Hindlimb muscle (tissue), 1 donor: ENCODE measurements around the gene CDC14A. TPM values are rescaled to one million over a fixed set of nuclear protein-coding genes. Genes with fewer than 3 reads are reported as not detected.

Source experiments
- DNase-seq: peaks from one replicate; pipeline ENCODE4 v3.0.0-alpha.2; 2013
- polyA plus RNA-seq: library from polyadenylated mRNA; unstranded; fragments of 120-200 nt; gene quantifications from one replicate; pipeline ENCODE4 v1.2.1, GENCODE V29; 2013; ENCODE audit not compliant: insufficient read length

CDC14A gene
- polyA plus RNA-seq, 1 donor, result 6.0 TPM

- DNase-seq, result no peak
Observed at GRCh38 chr1:100499194-100499811, 147.0 kb downstream of the CDC14A start.

DNA sequence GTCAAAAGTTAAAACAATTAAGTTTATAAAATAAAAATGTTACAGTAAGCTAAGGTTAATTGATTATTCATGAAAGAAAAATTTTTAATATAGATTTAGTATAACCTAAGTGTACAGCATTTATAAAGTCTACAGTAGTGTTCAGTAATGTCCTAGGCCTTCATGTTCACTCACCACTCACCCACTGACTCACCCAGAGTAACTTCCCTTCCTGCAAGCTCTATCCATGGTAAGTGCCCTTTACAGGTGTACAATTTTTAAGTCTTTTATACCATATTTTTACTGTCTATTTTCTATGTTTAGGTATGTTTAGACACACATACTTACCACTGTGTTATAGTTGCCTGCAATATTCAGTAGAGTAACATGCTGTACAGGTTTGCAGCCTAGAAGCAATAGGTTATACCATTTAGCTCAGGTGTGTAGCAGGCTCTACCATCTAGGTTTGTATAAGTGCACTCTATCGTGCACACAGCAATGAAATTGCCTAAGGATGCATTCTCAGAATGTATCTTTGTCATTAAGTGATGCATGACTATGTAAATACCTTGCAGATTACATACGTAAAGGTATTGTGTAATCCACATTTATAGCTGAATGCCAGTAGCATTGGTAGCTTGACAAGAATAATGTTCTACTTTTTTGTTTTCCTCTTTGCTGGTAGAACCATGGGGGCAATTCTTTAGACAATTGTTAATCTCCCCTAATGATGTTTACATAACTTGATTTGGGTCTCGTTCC, 149.9 kb downstream of the CDC14A start:
- DNase-seq, result no peak

- DNase-seq, result peak; percentile 25
Observed at GRCh38 chr1:100506217-100506616, 153.9 kb downstream of the CDC14A start.

DNA sequence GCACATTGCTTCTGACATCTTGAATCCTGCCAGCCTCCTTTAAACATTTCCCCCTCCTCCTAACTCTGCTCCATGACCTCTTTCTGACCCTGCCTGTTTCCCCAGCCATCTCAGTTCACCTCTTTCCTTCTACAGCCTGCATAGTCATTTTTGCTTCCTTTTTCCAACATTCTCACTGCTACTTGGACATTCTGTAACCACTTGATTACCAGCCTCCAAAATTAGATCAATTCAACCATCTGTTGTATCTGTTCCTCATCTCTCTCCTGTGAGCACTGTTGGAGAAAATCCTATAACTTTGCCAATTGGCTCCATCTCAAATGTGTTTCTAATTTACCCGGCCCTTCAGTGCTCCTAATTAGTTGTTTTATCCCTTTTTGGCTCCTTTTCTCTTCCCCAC, 158.1 kb downstream of the CDC14A start:
- no peak for DNase-seq

GRCh38 chr1:100511058-100511457, 158.8 kb downstream of the CDC14A start:
- DNase-seq, result no peak

DNA sequence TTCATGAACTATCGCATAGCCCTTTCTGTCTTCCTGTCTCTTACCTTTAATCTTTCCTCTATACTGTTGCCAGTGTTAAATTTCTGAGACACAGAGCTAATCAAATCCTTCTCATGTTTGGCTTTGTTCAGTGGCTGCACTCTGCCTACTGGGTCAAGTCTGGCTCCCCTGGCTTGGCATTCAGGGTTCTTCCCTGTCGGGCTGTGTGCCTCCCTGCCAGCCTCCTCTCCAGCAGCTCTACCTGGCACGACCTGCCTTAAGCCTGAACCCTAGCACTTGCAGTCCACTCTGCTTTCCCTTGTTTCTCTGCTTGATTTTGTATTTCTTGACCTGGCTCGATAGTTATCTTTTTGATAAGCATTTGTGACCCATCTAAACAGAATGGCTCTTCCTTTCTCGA, 159.5 kb downstream of the CDC14A start:
- DNase-seq, result no peak

DNA sequence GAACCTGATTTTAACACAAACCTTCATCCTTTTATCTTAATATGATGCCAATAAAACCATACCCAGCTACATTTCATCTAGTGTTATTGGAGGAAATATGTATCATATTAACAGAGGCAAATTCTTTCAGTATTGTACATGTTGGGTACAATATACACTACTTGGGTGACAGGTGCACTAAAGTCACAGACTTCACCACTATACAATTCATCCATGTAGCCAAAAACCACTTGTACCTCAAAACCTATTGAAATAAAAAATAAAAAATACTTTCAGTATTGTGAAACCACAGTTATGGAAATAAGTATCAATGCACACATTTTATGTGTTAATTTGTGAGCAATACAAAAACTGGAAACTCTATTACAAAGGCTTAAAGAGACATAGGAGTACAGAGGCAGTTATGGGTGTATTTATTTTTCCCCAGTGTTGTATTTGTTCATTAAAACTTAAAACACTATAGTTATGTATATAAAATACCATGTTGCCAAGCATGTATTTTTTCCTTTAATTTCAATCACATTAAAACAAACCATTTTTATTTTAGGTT, 160.6 kb downstream of the CDC14A start:
- DNase-seq, result no peak

DNA sequence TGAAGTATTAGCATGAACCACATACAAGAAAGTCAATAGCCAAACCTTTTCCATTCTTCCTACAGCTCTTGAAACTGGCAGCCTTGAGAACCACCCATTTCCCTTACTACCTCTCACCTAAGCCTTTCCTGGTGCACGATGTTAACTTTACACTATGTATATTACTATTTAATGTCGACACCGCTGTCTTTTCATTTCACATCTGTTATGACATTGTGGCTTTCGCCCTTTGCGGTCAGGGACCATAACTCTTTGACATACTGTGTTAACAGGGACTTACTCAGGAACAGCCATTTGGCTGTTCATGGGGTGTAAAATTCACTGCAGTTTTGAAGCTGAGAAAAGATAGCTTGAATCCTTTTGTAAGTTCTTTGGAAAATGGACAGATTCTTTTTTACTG, 164.6 kb downstream of the CDC14A start:
- DNase-seq, result no peak

- DNase-seq, result no peak
Observed at GRCh38 chr1:100517515-100517914, 165.2 kb downstream of the CDC14A start.

DNA sequence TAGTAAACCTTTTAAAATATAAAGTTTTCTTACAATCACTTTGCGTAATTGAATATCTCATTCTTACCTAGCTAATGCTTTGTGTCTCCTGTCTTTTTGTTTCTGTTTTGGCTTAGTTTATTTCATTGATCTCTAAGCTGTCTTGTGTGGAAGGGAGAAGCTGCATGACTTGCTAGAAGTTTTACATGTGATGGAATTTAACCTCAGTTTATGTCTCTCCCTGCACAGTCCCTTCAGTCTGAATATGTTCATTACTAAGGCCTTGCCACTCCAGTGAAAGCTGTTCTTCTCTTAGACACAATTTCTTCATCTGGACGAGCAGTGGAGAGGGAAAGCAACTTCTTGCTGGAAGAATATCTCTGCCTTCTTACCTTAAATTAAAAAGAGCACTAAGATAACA, 165.7 kb downstream of the CDC14A start:
- DNase-seq, result no peak

GRCh38 chr1:100523038-100523652, 170.8 kb downstream of the CDC14A start:
- no peak for DNase-seq

DNA sequence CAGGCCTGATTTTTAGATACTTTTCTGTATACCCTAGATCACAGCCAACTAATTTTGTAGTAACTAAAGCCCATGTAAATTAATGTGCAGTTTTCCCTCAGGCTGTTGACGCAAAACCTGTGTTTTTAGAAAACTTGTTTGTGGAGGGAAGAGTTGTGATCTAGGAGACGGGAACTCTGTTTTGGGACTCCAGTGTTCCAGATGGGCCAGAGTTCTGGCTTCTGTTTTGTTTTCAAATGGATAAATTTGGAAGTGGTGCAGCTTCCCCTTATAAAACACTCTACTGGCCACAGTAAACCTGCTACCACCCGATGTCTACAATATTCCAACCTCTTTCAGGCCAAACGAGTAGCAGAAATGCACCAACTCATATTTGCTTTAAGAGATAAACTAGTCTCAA, 172.0 kb downstream of the CDC14A start:
- DNase-seq, result no peak

DNA sequence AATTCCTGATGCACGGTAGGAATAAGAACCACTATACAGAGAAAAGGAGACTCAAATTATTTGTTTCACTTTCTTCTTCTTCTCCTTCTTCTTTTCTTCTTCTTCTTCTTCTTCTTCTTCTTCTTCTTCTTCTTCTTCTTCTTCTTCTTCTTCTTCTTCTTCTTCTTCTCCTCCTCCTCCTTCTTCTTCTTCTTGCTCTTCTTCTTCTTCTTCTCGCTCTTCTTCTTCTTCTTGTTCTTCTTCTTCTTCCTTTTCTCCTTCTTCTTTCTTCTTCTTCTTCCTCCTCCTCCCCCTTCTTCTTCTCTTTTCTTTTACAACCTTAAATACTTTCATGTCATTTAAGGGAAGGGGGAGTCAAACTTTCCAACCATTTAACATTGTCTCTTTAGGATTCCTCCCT, 174.6 kb downstream of the CDC14A start:
- no peak for DNase-seq

DNA sequence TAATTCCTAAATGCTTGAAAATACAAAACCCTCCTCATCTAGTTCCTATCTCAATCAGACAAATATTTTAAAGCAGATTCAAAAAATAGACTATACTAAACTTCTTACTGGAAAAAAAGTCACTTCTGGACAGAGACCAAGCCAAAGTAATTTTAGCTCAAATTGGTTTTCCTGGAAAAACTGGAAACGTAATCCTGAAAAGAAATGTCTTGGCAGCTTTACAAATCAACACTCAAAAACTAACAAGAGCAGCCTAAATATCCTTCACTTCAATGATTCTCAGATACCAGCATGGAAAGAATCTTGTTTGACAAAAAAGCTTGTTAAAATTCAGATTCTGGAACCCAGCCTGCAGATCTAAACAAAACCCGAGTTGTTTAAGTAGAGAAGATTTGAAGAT, 176.6 kb downstream of the CDC14A start:
- DNase-seq, result peak; percentile 59

DNA sequence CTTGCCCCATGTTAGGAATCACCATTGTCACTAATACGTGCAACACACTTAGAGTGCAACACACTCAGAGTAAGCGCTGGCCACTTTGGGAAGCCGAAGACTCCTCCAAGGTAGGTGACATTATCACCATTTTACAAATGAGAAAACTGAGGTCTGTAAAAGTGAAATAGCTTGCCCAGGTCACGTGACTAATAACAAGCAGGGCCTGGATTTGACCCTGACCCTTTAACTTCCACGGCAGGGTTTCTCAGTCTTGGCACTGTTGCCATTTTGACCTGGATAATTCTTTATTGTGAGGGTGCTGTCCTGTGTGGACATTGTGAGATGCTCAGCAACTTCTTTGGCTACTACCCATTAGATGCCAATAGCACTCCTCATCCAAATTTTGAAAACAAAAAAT, 177.8 kb downstream of the CDC14A start:
- no peak for DNase-seq

DNA sequence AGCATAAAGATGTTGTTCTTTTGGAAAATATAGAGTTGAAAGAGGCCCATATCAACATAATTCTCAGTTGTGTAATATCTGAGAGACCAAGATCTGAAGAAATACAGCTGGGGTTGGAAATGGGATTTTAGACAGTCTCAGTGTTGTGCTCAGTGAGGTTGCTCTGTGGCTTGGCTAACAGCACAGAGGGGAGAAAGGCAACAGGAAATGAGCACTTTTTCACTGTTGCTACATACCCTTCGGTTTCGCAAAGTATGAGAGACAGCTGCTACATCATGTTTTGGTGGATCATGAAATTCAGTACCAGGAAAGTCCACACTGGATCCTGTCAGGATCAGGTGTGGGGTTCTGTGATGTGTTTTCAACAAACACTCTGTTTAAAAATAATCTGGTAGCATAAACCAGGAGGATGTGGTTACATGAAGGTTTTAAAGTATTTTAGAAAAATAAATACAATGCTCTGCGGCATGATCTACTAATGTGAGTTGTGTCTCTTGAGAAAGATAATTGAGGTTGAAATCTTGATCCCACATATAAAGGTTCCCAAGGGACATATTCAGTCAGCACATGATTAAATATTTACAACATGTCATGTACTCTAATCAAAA, 178.7 kb downstream of the CDC14A start:
- no peak for DNase-seq

- no peak for DNase-seq
Observed at GRCh38 chr1:100532645-100533044, 180.3 kb downstream of the CDC14A start.

GRCh38 chr1:100535264-100535663, 183.0 kb downstream of the CDC14A start:
- no peak for DNase-seq

GRCh38 chr1:100536031-100536430, 183.7 kb downstream of the CDC14A start:
- no peak for DNase-seq

- DNase-seq, result no peak
Observed at GRCh38 chr1:100538913-100539835, 186.9 kb downstream of the CDC14A start.

DNA sequence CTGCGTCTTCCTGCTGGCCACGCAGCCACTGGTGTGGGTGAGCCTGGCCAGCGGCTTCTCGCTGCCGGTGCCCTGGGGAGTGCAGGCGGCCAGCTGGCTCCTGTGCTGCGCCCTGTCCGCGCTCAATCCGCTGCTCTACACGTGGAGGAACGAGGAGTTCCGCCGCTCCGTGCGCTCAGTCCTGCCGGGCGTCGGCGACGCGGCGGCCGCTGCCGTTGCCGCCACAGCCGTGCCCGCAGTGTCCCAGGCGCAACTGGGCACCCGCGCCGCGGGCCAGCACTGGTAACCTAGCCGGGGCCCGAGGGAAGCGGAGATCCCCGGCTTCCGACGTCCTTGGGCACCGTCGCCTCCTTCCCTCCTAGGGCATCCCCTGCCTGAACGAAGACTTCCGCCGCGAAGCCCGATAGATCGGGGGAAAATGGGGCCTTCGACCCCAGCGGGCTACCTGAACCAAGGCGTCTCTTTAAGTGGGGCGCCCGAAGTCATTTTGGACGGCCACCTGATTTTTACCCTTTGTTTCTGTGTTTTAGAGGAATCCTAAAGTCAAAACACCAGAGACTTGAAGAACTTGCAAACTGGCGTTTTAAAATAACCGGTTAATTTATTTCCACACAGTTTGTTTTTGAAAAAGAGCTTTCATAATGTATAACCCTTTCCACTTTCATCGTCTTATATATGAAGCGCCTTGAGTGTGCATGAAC, 187.7 kb downstream of the CDC14A start:
- DNase-seq, result no peak

DNA sequence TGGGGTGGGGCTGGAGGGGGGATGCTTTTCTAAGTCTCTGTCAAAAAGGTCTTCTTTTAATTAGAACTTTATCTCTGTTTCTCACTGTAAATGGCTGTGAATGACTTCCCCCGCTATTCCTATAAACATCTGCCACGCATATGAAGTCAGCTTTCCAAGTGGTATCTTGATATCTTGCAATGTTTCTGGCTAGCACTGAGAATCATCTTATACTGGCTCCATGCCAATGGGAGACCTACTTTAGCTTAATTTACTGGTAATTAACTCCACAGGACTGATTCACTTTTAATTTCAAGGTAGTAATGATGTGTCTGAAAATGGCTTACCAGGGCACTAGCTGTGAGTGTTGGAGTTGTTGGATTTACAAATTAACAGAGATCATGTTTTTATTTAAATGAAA, 190.0 kb downstream of the CDC14A start:
- DNase-seq, result no peak
